Thoracic aorta (tissue), 2 donors: Measurements from ENCODE around the gene IL6ST. TPM values are rescaled to one million over a fixed set of nuclear protein-coding genes. Genes with fewer than 3 reads are reported as not detected.

ENCODE experiments used
- ATAC-seq: fragments of 150-250 bp; one replicate; pipeline ENCODE4 v1.8.0; 2017; ENCODE audit warnings: low read depth; ENCODE audit not compliant: insufficient number of reproducible peaks, low FRiP score
- DNase-seq: peaks from one replicate; pipeline ENCODE4 v3.0.0-alpha.2; 2020; ENCODE audit warnings: low spot score
- H3K27ac ChIP-seq, 2 donors: fragments of 200-600 bp; sonication (generic); 1 replicate in 1 of 2; 2 replicates in 1 of 2; pipeline ENCODE4 v1.5.1; 2016; ENCODE audit warnings: mild to moderate bottlenecking in 2 of 2, moderate library complexity in 2 of 2
- H3K27me3 ChIP-seq: fragments of 200-600 bp; sonication (generic); replicated peaks from 2 replicates; pipeline ENCODE4 v1.6.0; 2016; ENCODE audit warnings: mild to moderate bottlenecking; ENCODE audit not compliant: insufficient read depth
- H3K36me3 ChIP-seq: fragments of 200-600 bp; sonication (generic); one replicate; pipeline ENCODE4 v1.5.1; 2016
- H3K4me1 ChIP-seq, 2 donors: fragments of 200-600 bp; sonication (generic); 1 replicate in 1 of 2; 2 replicates in 1 of 2; pipeline versions ENCODE4 v1.5.1 to v1.6.0; 2016; ENCODE audit warnings: low read depth in 2 of 2, mild to moderate bottlenecking in 1 of 2; ENCODE audit not compliant: control insufficient read depth in 1 of 2
- H3K4me3 ChIP-seq: fragments of 200-600 bp; sonication (generic); 2 replicates; pipeline ENCODE4 v1.5.1; 2016; ENCODE audit warnings: mild to moderate bottlenecking
- H3K9me3 ChIP-seq: fragments of 200-600 bp; sonication (generic); 2 replicates; pipeline ENCODE4 v1.5.1; 2016
- total RNA-seq, 2 donors: library from RNA; depleted of rRNA; stranded (reverse); fragments of >200 nt; gene quantifications; one replicate each; pipeline versions ENCODE4 v1.1.0 to v1.2.3, GENCODE V29; 2016
- TF ChIP-seq, protein P1 (sequence below): fragments of 200-600 bp; sonication (generic); IDR thresholded peaks from one replicate; pipeline ENCODE4 v1.5.1; 2019; ENCODE audit warnings: antibody characterized with exemption

The IL6ST gene
- total RNA-seq, 2 donors from 2014 or later: 236 to 490 TPM

- no peak for DNase-seq
- H3K9me3 ChIP-seq: no peaks in the 10 kb centered on the region
- H3K36me3 ChIP-seq: peaks cover 4% of the 10 kb centered on the region
- H3K4me3 ChIP-seq: peak overlapping the region; percentile 16
- TF ChIP-seq, protein P1, sequence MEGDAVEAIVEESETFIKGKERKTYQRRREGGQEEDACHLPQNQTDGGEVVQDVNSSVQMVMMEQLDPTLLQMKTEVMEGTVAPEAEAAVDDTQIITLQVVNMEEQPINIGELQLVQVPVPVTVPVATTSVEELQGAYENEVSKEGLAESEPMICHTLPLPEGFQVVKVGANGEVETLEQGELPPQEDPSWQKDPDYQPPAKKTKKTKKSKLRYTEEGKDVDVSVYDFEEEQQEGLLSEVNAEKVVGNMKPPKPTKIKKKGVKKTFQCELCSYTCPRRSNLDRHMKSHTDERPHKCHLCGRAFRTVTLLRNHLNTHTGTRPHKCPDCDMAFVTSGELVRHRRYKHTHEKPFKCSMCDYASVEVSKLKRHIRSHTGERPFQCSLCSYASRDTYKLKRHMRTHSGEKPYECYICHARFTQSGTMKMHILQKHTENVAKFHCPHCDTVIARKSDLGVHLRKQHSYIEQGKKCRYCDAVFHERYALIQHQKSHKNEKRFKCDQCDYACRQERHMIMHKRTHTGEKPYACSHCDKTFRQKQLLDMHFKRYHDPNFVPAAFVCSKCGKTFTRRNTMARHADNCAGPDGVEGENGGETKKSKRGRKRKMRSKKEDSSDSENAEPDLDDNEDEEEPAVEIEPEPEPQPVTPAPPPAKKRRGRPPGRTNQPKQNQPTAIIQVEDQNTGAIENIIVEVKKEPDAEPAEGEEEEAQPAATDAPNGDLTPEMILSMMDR: peak; percentile 8
- no peak for ATAC-seq
- no peaks in the 10 kb centered on the region for H3K27me3 ChIP-seq
- peaks cover 21 to 51% of the 10 kb centered on the region in 2 donors for H3K4me1 ChIP-seq
- H3K27ac ChIP-seq: no peak overlapping the region
Observed at GRCh38 chr5:55982957-55983381, 11.8 kb downstream of the IL6ST start.

DNA sequence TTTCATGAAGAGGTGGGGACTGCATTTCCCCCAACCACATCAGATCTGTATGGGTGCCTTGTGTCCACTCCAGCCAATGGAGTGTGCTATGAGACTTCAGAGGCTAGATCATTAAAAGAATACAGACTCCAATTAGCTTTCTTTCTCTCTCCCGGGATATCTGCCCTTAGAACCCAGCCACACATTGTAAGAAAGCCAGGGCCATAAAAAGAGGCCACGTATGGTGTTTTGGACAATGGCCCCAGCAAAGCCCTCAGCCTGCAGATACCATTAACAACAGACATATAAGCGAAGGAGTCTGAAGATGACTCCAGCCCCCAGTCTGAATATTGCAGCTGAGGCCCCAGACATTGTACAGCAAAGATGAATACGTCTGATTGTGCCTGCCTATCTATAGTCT is 21.5 kb downstream of the IL6ST start:
- ATAC-seq: no peak
- H3K4me3 ChIP-seq: no peak overlapping the region
- peaks cover 14% of the 10 kb centered on the region for H3K36me3 ChIP-seq
- peaks cover 10 to 25% of the 10 kb centered on the region in 2 donors for H3K4me1 ChIP-seq
- H3K9me3 ChIP-seq: no peaks in the 10 kb centered on the region
- no peaks in the 10 kb centered on the region for H3K27me3 ChIP-seq
- no peak for DNase-seq
- TF ChIP-seq, protein P1: no peak
- no peak overlapping the region for H3K27ac ChIP-seq

DNA sequence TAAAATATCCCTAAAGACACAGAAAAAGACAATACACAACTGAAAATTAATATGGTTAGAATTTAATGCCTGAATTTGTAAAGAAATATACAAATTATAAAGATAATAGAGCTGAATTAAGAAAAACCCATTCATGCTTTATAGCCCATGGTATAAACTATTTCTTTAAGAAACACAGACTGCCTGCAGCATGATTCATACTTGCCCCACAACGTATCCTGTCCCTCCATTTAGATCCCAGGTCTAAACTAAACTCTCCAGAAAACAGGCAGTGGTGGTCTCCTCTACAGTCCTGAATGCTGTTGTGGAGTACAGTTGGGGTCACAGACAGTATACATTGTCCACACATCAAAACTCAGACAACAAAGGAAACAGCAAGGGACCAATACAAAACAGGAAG is 24.8 kb downstream of the IL6ST start:
- H3K4me1 ChIP-seq: peaks cover 9 to 17% of the 10 kb centered on the region in 2 donors
- TF ChIP-seq, protein P1: no peak
- peaks cover 14% of the 10 kb centered on the region for H3K36me3 ChIP-seq
- ATAC-seq (no peak), DNase-seq (no peak)
- no peaks in the 10 kb centered on the region for H3K27me3 ChIP-seq
- H3K9me3 ChIP-seq: no peaks in the 10 kb centered on the region
- no peak overlapping the region for H3K4me3 ChIP-seq
- no peak overlapping the region for H3K27ac ChIP-seq

DNA sequence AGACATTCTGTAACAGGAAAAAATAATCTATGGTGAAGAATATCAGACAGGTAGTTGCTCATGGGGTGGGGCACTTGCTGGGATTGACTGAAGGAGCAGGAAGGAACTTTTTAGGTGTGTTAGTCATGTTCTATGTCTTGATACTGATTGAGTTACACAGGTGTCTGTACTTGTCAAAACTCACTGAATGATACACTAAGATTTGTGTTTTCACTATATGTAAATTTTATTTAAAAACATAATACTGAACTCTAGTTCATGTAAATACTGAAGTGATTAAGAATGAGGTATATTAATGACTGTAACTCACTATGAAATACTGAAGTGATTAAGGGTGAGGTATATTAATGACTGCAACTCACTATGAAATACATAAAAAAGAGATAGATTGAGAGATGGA is 28.5 kb downstream of the IL6ST start:
- TF ChIP-seq, protein P1: no peak
- peaks cover 9 to 17% of the 10 kb centered on the region in 2 donors for H3K4me1 ChIP-seq
- no peaks in the 10 kb centered on the region for H3K9me3 ChIP-seq
- no peak overlapping the region for H3K4me3 ChIP-seq
- H3K36me3 ChIP-seq: peaks cover 18% of the 10 kb centered on the region
- DNase-seq: no peak
- H3K27ac ChIP-seq: no peak overlapping the region
- no peak for ATAC-seq
- no peaks in the 10 kb centered on the region for H3K27me3 ChIP-seq

DNA sequence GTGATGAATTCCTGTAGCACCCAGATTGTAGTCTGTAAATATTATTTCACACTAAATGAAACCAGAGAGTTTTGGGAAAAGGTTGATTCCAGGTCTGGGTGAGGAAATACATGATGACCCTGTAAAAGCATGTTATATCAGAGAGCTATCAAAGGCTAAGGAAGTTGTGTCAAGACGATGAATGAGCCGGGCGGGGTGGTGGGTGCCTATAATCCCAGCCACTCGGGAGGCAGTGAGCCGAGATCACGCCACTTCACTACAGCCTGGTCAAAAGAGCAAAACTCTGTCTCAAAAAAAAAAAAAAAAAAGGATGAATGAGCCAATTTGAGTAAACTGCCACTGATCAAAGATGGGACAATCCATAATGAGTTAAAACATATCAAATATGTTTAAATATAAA is 29.2 kb downstream of the IL6ST start:
- H3K27ac ChIP-seq: no peak overlapping the region
- peaks cover 23% of the 10 kb centered on the region for H3K36me3 ChIP-seq
- TF ChIP-seq, protein P1: no peak
- H3K27me3 ChIP-seq: no peaks in the 10 kb centered on the region
- DNase-seq: no peak
- ATAC-seq: no peak
- no peaks in the 10 kb centered on the region for H3K9me3 ChIP-seq
- H3K4me3 ChIP-seq: no peak overlapping the region
- H3K4me1 ChIP-seq: peaks cover 6 to 17% of the 10 kb centered on the region in 2 donors
